ENCODE measurements around the gene PIK3CB. TPM values are rescaled to one million over a fixed set of nuclear protein-coding genes. Genes with fewer than 3 reads are reported as not detected.
"Not testable (repeated sequence)": the region's sequence is repeated elsewhere in the genome, so short reads cannot be mapped to it uniquely, and the experiment has no call there.

PIK3CB gene
- total RNA-seq, 1 experiment from 2014 or later: 16.4 TPM

- Histone ChIP-seq H3K4me1 (ENCODE audit: insufficient read depth, low read length, poor library complexity, severe bottlenecking) (no peaks in the 10 kb centered on the region), H3K9me3 (ENCODE audit: low read depth, low read length, poor library complexity, severe bottlenecking) (no peaks in the 10 kb centered on the region), H3K27ac (ENCODE audit: low read depth, low read length, poor library complexity, severe bottlenecking) (no peak overlapping the region), H3K4me3 (ENCODE audit: low read depth, low read length, poor library complexity, severe bottlenecking) (no peak overlapping the region), H3K36me3 (ENCODE audit: insufficient read depth, low read length, poor library complexity, severe bottlenecking) (no peaks in the 10 kb centered on the region), H3K27me3 (replicated peaks; ENCODE audit: insufficient read depth, low read depth, low read length, poor library complexity) (no peaks in the 10 kb centered on the region)
- BruUV-seq (replicated peaks): no TSS peak
- DNase-seq (ENCODE audit: low spot score): no peak
- no peak for TF ChIP-seq EZH2 (IDR thresholded peaks at IDR 0.05; ENCODE audit: borderline replicate concordance, low read depth, low read length, poor library complexity, severe bottlenecking)
- TF ChIP-seq CTCF (conservative IDR thresholded peaks at IDR 0.05; ENCODE audit: low read depth, low read length): no peak
- CTCF ChIA-PET: no interaction called here
- intact Hi-C loops (cut with micrococcal nuclease; ENCODE audit: unreplicated experiment): no loop called here
- POLR2A ChIA-PET (ENCODE audit: low non-redundant PET): no interaction called here
Observed at GRCh38 chr3:138796761-138797160, 38.0 kb downstream of the PIK3CB start.

DNA sequence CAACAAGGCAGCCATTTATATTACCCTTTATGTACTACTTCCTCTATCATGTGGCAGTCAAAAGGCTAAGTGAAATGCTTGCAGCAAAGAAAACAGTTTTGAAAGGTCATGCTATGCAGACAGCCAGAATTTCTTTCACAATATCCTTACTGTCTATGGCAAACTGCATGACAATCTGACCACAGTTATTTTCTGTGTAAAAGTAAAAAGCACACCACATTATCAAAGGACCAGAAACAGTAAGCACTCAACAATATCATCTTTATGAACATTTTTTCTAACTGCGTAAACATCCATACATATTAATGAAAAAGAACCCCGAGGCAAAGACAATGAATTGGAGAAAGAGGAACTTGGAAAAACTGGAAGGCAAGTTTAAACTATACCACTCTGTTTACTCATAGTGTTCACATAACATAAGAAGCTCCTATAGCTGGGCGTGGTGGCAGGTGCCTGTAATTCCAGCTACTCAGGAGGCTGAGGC lies 47.9 kb downstream of the PIK3CB start:
- BruUV-seq (replicated peaks): no TSS peak
- no peak for DNase-seq (ENCODE audit: low spot score)
- no peaks in the 10 kb centered on the region for H3K27me3 ChIP-seq (replicated peaks; ENCODE audit: insufficient read depth, low read depth, low read length, poor library complexity)
- H3K9me3 ChIP-seq (ENCODE audit: low read depth, low read length, poor library complexity, severe bottlenecking): no peaks in the 10 kb centered on the region
- no peak overlapping the region for H3K4me3 ChIP-seq (ENCODE audit: low read depth, low read length, poor library complexity, severe bottlenecking)
- CTCF ChIA-PET: no interaction called here
- TF ChIP-seq CTCF (conservative IDR thresholded peaks at IDR 0.05; ENCODE audit: low read depth, low read length) (no peak), EZH2 (IDR thresholded peaks at IDR 0.05; ENCODE audit: borderline replicate concordance, low read depth, low read length, poor library complexity, severe bottlenecking) (no peak)
- POLR2A ChIA-PET (ENCODE audit: low non-redundant PET): no interaction called here
- H3K4me1 ChIP-seq (ENCODE audit: insufficient read depth, low read length, poor library complexity, severe bottlenecking): no peaks in the 10 kb centered on the region
- H3K36me3 ChIP-seq (ENCODE audit: insufficient read depth, low read length, poor library complexity, severe bottlenecking): no peaks in the 10 kb centered on the region
- H3K27ac ChIP-seq (ENCODE audit: low read depth, low read length, poor library complexity, severe bottlenecking): no peak overlapping the region
- intact Hi-C loops (cut with micrococcal nuclease; ENCODE audit: unreplicated experiment): no loop called here

- H3K36me3 ChIP-seq (ENCODE audit: insufficient read depth, low read length, poor library complexity, severe bottlenecking): no peaks in the 10 kb centered on the region
- no peaks in the 10 kb centered on the region for H3K9me3 ChIP-seq (ENCODE audit: low read depth, low read length, poor library complexity, severe bottlenecking)
- ChIA-PET POLR2A (ENCODE audit: low non-redundant PET) (interaction anchor here (0.5 kb wide), 1 partner anchor 273 kb away, joined by 3 read pairs; no protein-coding TSS in a partner anchor), CTCF (no interaction called here)
- no TSS peak for BruUV-seq (replicated peaks)
- no peaks in the 10 kb centered on the region for H3K4me1 ChIP-seq (ENCODE audit: insufficient read depth, low read length, poor library complexity, severe bottlenecking)
- H3K27me3 ChIP-seq (replicated peaks; ENCODE audit: insufficient read depth, low read depth, low read length, poor library complexity): no peaks in the 10 kb centered on the region
- TF ChIP-seq CTCF (conservative IDR thresholded peaks at IDR 0.05; ENCODE audit: low read depth, low read length) (no peak), EZH2 (IDR thresholded peaks at IDR 0.05; ENCODE audit: borderline replicate concordance, low read depth, low read length, poor library complexity, severe bottlenecking) (no peak)
- no peak for DNase-seq (ENCODE audit: low spot score)
- no peak overlapping the region for H3K27ac ChIP-seq (ENCODE audit: low read depth, low read length, poor library complexity, severe bottlenecking)
- no peak overlapping the region for H3K4me3 ChIP-seq (ENCODE audit: low read depth, low read length, poor library complexity, severe bottlenecking)
- intact Hi-C loops (cut with micrococcal nuclease; ENCODE audit: unreplicated experiment): no loop called here
Observed at GRCh38 chr3:138785951-138786350, 48.8 kb downstream of the PIK3CB start.

DNA sequence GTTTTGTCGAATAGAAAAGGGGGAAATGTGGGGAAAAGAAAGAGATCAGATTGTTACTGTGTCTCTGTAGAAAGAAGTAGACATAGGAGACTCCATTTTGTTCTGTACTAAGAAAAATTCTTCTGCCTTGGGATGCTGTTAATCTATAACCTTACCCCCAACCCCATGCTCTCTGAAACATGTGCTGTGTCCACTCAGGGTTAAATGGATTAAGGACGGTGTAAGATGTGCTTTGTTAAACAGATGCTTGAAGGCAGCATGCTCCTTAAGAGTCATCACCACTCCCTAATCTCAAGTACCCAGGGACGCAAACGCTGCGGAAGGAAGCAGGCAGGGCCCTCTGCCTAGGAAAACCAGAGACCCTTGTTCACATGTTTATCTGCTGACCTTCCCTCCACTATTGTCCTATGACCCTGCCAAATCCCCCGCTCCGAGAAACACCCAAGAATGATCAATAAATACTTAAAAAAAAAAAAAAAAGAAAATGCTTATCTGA lies 49.3 kb downstream of the PIK3CB start:
- H3K27ac ChIP-seq (ENCODE audit: low read depth, low read length, poor library complexity, severe bottlenecking); H3K4me3 ChIP-seq (ENCODE audit: low read depth, low read length, poor library complexity, severe bottlenecking); CTCF ChIA-PET; POLR2A ChIA-PET (ENCODE audit: low non-redundant PET); H3K9me3 ChIP-seq (ENCODE audit: low read depth, low read length, poor library complexity, severe bottlenecking); H3K36me3 ChIP-seq (ENCODE audit: insufficient read depth, low read length, poor library complexity, severe bottlenecking); H3K27me3 ChIP-seq (replicated peaks; ENCODE audit: insufficient read depth, low read depth, low read length, poor library complexity); intact Hi-C loops (cut with micrococcal nuclease; ENCODE audit: unreplicated experiment); BruUV-seq (replicated peaks); H3K4me1 ChIP-seq (ENCODE audit: insufficient read depth, low read length, poor library complexity, severe bottlenecking); DNase-seq (ENCODE audit: low spot score): not testable (repeated sequence)

Measured in A673 (cell line).